IMR-90 (cell line): ENCODE results near the gene IFIT5. TPM values are rescaled to one million over a fixed set of nuclear protein-coding genes. Genes with fewer than 3 reads are reported as not detected.
A peak's percentile ranks its signal among the peaks of the same experiment; 100 is the strongest.

ENCODE experiments used
- ATAC-seq: fragments of 200-7000 bp; cut with Tn5 transposase; 2 replicates; pipeline ENCODE4 v1.9.1; 2020; ENCODE audit warnings: low read depth, mild to moderate bottlenecking, moderate library complexity
- BruUV-seq: library from RNA; stranded (reverse); fragments of 400-500 nt; replicated peaks from 2 replicates; lab custom pipeline; 2021; lab: Mats Ljungman, UMichigan
- CTCF ChIA-PET: fragments of 300-600 bp; formaldehyde crosslinking; extraction: SDS; loops from one replicate; lab custom pipeline; 2021; ENCODE audit warnings: antibody characterized with exemption; lab: Yijun Ruan, JAX
- POLR2A ChIA-PET: fragments of 300-600 bp; sonication (Branson Sonifier 250); formaldehyde crosslinking; loops from one replicate; lab custom pipeline; 2022; ENCODE audit warnings: antibody characterized with exemption; ENCODE audit not compliant: unreplicated experiment; lab: Charles Lee
- DNase-seq: peaks from one replicate; pipeline ENCODE4 v3.0.0; 2013
- H2AFZ ChIP-seq: replicated peaks from 2 replicates; pipeline ENCODE3; 2013; ENCODE audit warnings: low read length, mild to moderate bottlenecking; ENCODE audit not compliant: poor library complexity
- H2AK5ac ChIP-seq: 2 replicates; pipeline ENCODE4 v1.6.1; 2013; ENCODE audit warnings: low read depth, low read length, inconsistent platforms
- H2AK9ac ChIP-seq: replicated peaks from 2 replicates; pipeline ENCODE3; 2013; ENCODE audit warnings: mild to moderate bottlenecking, low read depth, low read length, moderate library complexity; ENCODE audit not compliant: poor library complexity
- H2BK120ac ChIP-seq: 2 replicates; pipeline ENCODE4 v1.6.1; 2013; ENCODE audit warnings: low read depth, low read length, inconsistent platforms
- H2BK15ac ChIP-seq: 3 replicates; pipeline ENCODE4 v1.6.1; 2013; ENCODE audit warnings: low read depth, low read length, inconsistent platforms
- H2BK20ac ChIP-seq: 2 replicates; pipeline ENCODE4 v1.6.1; 2013; ENCODE audit warnings: low read depth, mild to moderate bottlenecking, inconsistent platforms, low read length, moderate library complexity
- H2BK5ac ChIP-seq: 2 replicates; pipeline ENCODE4 v1.6.1; 2013; ENCODE audit warnings: mild to moderate bottlenecking, low read depth, low read length, inconsistent platforms; ENCODE audit not compliant: poor library complexity, severe bottlenecking
- H3K14ac ChIP-seq: replicated peaks from 2 replicates; pipeline ENCODE4 v1.6.1; 2013; ENCODE audit warnings: low read depth, low read length, inconsistent platforms
- H3K18ac ChIP-seq: 2 replicates; pipeline ENCODE4 v1.6.1; 2013; ENCODE audit warnings: low read depth, low read length, control low read depth
- H3K23ac ChIP-seq: 2 replicates; pipeline ENCODE4 v1.6.1; 2013; ENCODE audit warnings: low read depth, low read length, inconsistent platforms
- H3K27ac ChIP-seq: 2 replicates; pipeline ENCODE4 v1.5.1; 2013; ENCODE audit warnings: mild to moderate bottlenecking, control low read depth, low read length; ENCODE audit not compliant: insufficient read depth
- H3K27me3 ChIP-seq: 2 replicates; pipeline ENCODE4 v1.6.1; 2013; ENCODE audit warnings: low read length; ENCODE audit not compliant: control insufficient read depth, insufficient read depth
- H3K36me3 ChIP-seq: 2 replicates; pipeline ENCODE4 v1.6.1; 2013; ENCODE audit warnings: low read length, mixed read lengths; ENCODE audit not compliant: control insufficient read depth, insufficient read depth
- H3K4ac ChIP-seq: 2 replicates; pipeline ENCODE4 v1.6.1; 2013; ENCODE audit warnings: low read depth, low read length, inconsistent platforms
- H3K4me1 ChIP-seq: 2 replicates; pipeline ENCODE4 v1.6.1; 2013; ENCODE audit warnings: low read length, mixed read lengths; ENCODE audit not compliant: control insufficient read depth, insufficient read depth
- H3K4me2 ChIP-seq: 2 replicates; pipeline ENCODE4 v1.6.1; 2013; ENCODE audit warnings: low read depth, mild to moderate bottlenecking, control low read depth, low read length, moderate library complexity
- H3K4me3 ChIP-seq: 2 replicates; pipeline ENCODE4 v1.5.1; 2013; ENCODE audit warnings: low read depth, mild to moderate bottlenecking, control low read depth, low read length, moderate library complexity; ENCODE audit not compliant: insufficient read depth
- H3K56ac ChIP-seq: 2 replicates; pipeline ENCODE4 v1.6.1; 2013; ENCODE audit warnings: low read length, inconsistent platforms; ENCODE audit not compliant: insufficient read depth; ENCODE audit errors: extremely low read depth
- H3K79me1 ChIP-seq, 2 experiments: 2 replicates each; pipeline ENCODE4 v1.6.1; 2013; ENCODE audit warnings: low read length in 2 of 2, inconsistent platforms in 1 of 2, low read depth in 1 of 2
- H3K9ac ChIP-seq: 2 replicates; pipeline ENCODE4 v1.6.1; 2013; ENCODE audit warnings: low read depth, low read length, control low read depth
- H3K9me1 ChIP-seq: 2 replicates; pipeline ENCODE4 v1.6.1; 2013; ENCODE audit warnings: low read length, inconsistent platforms; ENCODE audit not compliant: insufficient read depth
- H3K9me3 ChIP-seq: 2 replicates; pipeline ENCODE4 v1.6.1; 2013; ENCODE audit warnings: low read length; ENCODE audit not compliant: control insufficient read depth, insufficient read depth
- H4K20me1 ChIP-seq: 2 replicates; pipeline ENCODE4 v1.6.1; 2013; ENCODE audit warnings: low read length, inconsistent platforms; ENCODE audit not compliant: insufficient read depth
- H4K5ac ChIP-seq: 2 replicates; pipeline ENCODE4 v1.6.1; 2013; ENCODE audit warnings: mild to moderate bottlenecking, low read depth, low read length, control low read depth
- H4K8ac ChIP-seq, 2 experiments: 2 replicates each; pipeline ENCODE4 v1.6.1; 2013; ENCODE audit warnings: low read depth in 2 of 2, low read length in 2 of 2, control low read depth in 1 of 2, inconsistent platforms in 1 of 2
- H4K91ac ChIP-seq: 2 replicates; pipeline ENCODE4 v1.6.1; 2013; ENCODE audit warnings: low read depth, low read length, inconsistent platforms; ENCODE audit not compliant: insufficient read depth
- BHLHE40 ChIP-seq: fragments of 150-350 bp; IDR thresholded peaks from 2 replicates; pipeline ENCODE4 v1.6.1; 2016; ENCODE audit warnings: mild to moderate bottlenecking, low read depth, low read length
- CEBPB ChIP-seq: IDR thresholded peaks from 2 replicates; pipeline ENCODE4 v1.6.1; 2012; ENCODE audit warnings: low read depth, low read length, improper control_type of control experiment
- FOS ChIP-seq: fragments of 150-350 bp; IDR thresholded peaks from 2 replicates; pipeline ENCODE4 v1.6.1; 2016; ENCODE audit warnings: low read depth, low read length
- MAFK ChIP-seq: IDR thresholded peaks from 2 replicates; pipeline ENCODE4 v1.6.1; 2012; ENCODE audit warnings: low read depth, low read length, improper control_type of control experiment
- MAZ ChIP-seq: IDR thresholded peaks from 2 replicates; pipeline ENCODE4 v1.6.1; 2012; ENCODE audit warnings: low read depth, mild to moderate bottlenecking, low read length, improper control_type of control experiment, moderate library complexity, borderline replicate concordance
- MXI1 ChIP-seq: IDR thresholded peaks from 2 replicates; pipeline ENCODE4 v1.6.1; 2012; ENCODE audit warnings: low read depth, mild to moderate bottlenecking, low read length, moderate library complexity, borderline replicate concordance
- NFE2L2 ChIP-seq: fragments of 150-350 bp; IDR thresholded peaks from 2 replicates; pipeline ENCODE4 v1.6.1; 2016; ENCODE audit warnings: low read depth, mild to moderate bottlenecking, low read length
- POLR2A ChIP-seq: IDR thresholded peaks from 2 replicates; pipeline ENCODE4 v1.6.1; 2012; ENCODE audit warnings: mild to moderate bottlenecking, low read depth, low read length
- RAD21 ChIP-seq: IDR thresholded peaks from 2 replicates; pipeline ENCODE4 v1.6.1; 2012; ENCODE audit warnings: low read length, improper control_type of control experiment
- RCOR1 ChIP-seq: IDR thresholded peaks from 2 replicates; pipeline ENCODE4 v1.6.1; 2012; ENCODE audit warnings: mild to moderate bottlenecking, low read length, improper control_type of control experiment; ENCODE audit not compliant: insufficient replicate concordance
- RFX5 ChIP-seq: IDR thresholded peaks from 2 replicates; pipeline ENCODE4 v1.8.0; 2012; ENCODE audit warnings: low read depth, mild to moderate bottlenecking, low read length, moderate library complexity
- SMC3 ChIP-seq: fragments of 150-350 bp; IDR thresholded peaks from 2 replicates; pipeline ENCODE4 v1.6.1; 2016; ENCODE audit warnings: low read depth, mild to moderate bottlenecking, antibody characterized with exemption, low read length, moderate library complexity
- WGBS, 2 experiments: methylation state at CpG; one replicate each; pipeline versions ENCODE4 v1.1.5 to v1.1.7; 2013; ENCODE audit warnings: missing lambda C conversion rate in 2 of 2; ENCODE audit not compliant: insufficient read length in 1 of 2; ENCODE audit errors: extremely low coverage in 2 of 2; 5-methylcytosine and 5-hydroxymethylcytosine counted together
- dilution Hi-C: fragments of 300-500 bp; cut with HindIII; formaldehyde crosslinking; loops from one replicate; pipeline ENCODE4 v1.14.3; 2018; ENCODE audit warnings: low sequenced_read_pairs; ENCODE audit not compliant: unreplicated experiment
- in situ Hi-C: fragments of 300-500 bp; cut with MboI; formaldehyde crosslinking; loops from 3 replicates; pipeline ENCODE4 v1.14.3; 2019; ENCODE audit warnings: low sequenced_read_pairs, inconsistent platforms, mixed read lengths
- intact Hi-C: fragments of 100-400 bp; cut with micrococcal nuclease; formaldehyde crosslinking; loops from 2 replicates; pipeline ENCODE4 v1.10.0; 2022
- polyA plus RNA-seq, 3 experiments: library from polyadenylated mRNA; depleted of rRNA; stranded (reverse); fragments of >200 nt; gene quantifications; 2 replicates each; pipeline ENCODE4 v1.2.3, GENCODE V29; 2012; ENCODE audit warnings: low replicate concordance in 1 of 3
- total RNA-seq: library from RNA; depleted of rRNA; stranded (reverse); fragments of >200 nt; gene quantifications from 2 replicates; pipeline ENCODE4 v1.2.3, GENCODE V29; 2012
- TF ChIP-seq, protein P1 (sequence below): fragments of 150-350 bp; IDR thresholded peaks from 2 replicates; pipeline ENCODE4 v1.6.1; 2016; ENCODE audit warnings: low read depth, mild to moderate bottlenecking, low read length, moderate library complexity, borderline replicate concordance
- TF ChIP-seq, protein P2 (sequence below): fragments of 150-350 bp; IDR thresholded peaks from 2 replicates; pipeline ENCODE4 v1.6.1; 2017; ENCODE audit warnings: mild to moderate bottlenecking, antibody characterized with exemption, low read length, low read depth

The IFIT5 gene
- total and polyA plus RNA-seq, 2 of the 4 experiments (the other 2 are of a cell fraction): 5.2 to 18.1 TPM

DNA sequence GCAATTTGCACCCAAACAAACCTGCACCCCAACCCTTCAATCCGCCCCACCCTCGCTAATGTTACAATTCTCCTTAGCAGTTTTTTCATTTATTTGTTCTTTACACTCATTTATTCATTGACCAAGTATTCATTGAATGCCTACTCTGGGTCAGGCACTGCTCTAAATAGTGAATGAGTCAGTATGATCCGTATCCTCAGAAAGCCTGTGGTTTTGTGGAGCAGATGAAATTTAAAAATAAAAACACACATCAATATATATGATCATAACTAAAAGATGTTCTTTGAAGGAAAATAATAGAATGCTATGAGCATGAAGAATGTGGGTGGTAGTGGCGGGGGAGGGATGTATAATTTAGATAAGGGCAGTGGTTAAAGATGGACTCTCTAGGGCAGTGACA lies 13.3 kb downstream of the IFIT5 start:
- no peak overlapping the region for H3K9ac ChIP-seq
- BruUV-seq: no TSS peak
- intact Hi-C loops (loop anchor here (2.0 to 10.0 kb wide), 7 partner anchors 53 to 1437 kb away; partner anchors contain the start of genes KIF20B and PANK1), in situ Hi-C loops (loop anchor here (5.0 to 25.0 kb wide), 3 partner anchors 135 to 1435 kb away; partner anchors contain the start of genes HTR7 and RPP30), dilution Hi-C loops (no loop called here)
- H4K91ac ChIP-seq: peak overlapping the region; percentile 88
- no peaks in the 10 kb centered on the region for H3K79me1 ChIP-seq
- peak overlapping the region; percentile 80 for H3K14ac ChIP-seq
- no peak overlapping the region for H2AFZ ChIP-seq
- peak overlapping the region; percentile 84; the same call in 1 of the 2 replicates for H3K4ac ChIP-seq
- peak; percentile 88 for DNase-seq
- peak overlapping the region; percentile 52; the same call in 1 of the 2 replicates for H2AK5ac ChIP-seq
- ChIA-PET POLR2A (no interaction called here), CTCF (interaction anchor here (0.5 to 1.2 kb wide), 3 partner anchors 39 to 195 kb away, joined by 3 read pairs; no protein-coding TSS in a partner anchor)
- H3K27ac ChIP-seq: no peak overlapping the region; the same call in 1 of the 2 replicates
- peak overlapping the region; percentile 50; the same call in 1 of the 2 replicates for H3K56ac ChIP-seq
- peak overlapping the region; percentile 99 for H2BK20ac ChIP-seq
- no peaks in the 10 kb centered on the region for H3K27me3 ChIP-seq
- peak overlapping the region; percentile 87; the same call in 1 of the 2 replicates for H3K18ac ChIP-seq
- H3K9me3 ChIP-seq: no peaks in the 10 kb centered on the region
- H3K4me3 ChIP-seq: no peak overlapping the region
- H3K9me1 ChIP-seq: peaks cover 7% of the 10 kb centered on the region
- H2BK5ac ChIP-seq: peak overlapping the region; percentile 76
- ATAC-seq: peak; percentile 88
- H4K5ac ChIP-seq: peak overlapping the region; percentile 91; the same call in 1 of the 2 replicates
- peak overlapping the region; percentile 98 for H2BK120ac ChIP-seq
- peak overlapping the region; percentile 66 for H3K4me2 ChIP-seq
- no peaks in the 10 kb centered on the region for H4K20me1 ChIP-seq
- no peaks in the 10 kb centered on the region for H3K36me3 ChIP-seq
- H3K23ac ChIP-seq: peak overlapping the region; percentile 68
- WGBS, 2 experiments: 0% methylated on average over 1 of the region's 4 CpGs; no CpG with 5 or more reads in 1 of the 2 experiments
- H4K8ac ChIP-seq: peak overlapping the region; percentile 58 to 90; a peak in 3 of 4 replicates
- TF ChIP-seq SMC3: peak; percentile 31; the same call in 1 of the 2 replicates
- TF ChIP-seq BHLHE40: no peak
- TF ChIP-seq MAFK: no peak
- TF ChIP-seq, protein P1, sequence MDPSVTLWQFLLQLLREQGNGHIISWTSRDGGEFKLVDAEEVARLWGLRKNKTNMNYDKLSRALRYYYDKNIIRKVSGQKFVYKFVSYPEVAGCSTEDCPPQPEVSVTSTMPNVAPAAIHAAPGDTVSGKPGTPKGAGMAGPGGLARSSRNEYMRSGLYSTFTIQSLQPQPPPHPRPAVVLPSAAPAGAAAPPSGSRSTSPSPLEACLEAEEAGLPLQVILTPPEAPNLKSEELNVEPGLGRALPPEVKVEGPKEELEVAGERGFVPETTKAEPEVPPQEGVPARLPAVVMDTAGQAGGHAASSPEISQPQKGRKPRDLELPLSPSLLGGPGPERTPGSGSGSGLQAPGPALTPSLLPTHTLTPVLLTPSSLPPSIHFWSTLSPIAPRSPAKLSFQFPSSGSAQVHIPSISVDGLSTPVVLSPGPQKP: no peak
- no peak for TF ChIP-seq MXI1
- no peak for TF ChIP-seq POLR2A
- no peak for TF ChIP-seq NFE2L2
- no peak for TF ChIP-seq CEBPB
- peak; percentile 63; the same call in 1 of the 2 replicates for TF ChIP-seq FOS
- peak; percentile 8; the same call in 1 of the 2 replicates for TF ChIP-seq RAD21
- no peak for TF ChIP-seq RCOR1
- TF ChIP-seq RFX5: no peak
- TF ChIP-seq, protein P2, sequence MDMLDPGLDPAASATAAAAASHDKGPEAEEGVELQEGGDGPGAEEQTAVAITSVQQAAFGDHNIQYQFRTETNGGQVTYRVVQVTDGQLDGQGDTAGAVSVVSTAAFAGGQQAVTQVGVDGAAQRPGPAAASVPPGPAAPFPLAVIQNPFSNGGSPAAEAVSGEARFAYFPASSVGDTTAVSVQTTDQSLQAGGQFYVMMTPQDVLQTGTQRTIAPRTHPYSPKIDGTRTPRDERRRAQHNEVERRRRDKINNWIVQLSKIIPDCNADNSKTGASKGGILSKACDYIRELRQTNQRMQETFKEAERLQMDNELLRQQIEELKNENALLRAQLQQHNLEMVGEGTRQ: no peak
- TF ChIP-seq MAZ: no peak
- H2AK9ac ChIP-seq: no peak overlapping the region
- peak overlapping the region; percentile 98; the same call in 2 of the 3 replicates for H2BK15ac ChIP-seq
- H3K4me1 ChIP-seq: peaks cover 19% of the 10 kb centered on the region
